Stimulated activated naive CD8-positive, alpha-beta T cell treated with anti-CD3 and anti-CD28 coated beads, Interleukin-15, amount 100 ng/mL, for 72 hours (primary cell): ENCODE measurements around the gene ROS1.

Experiments used
- ATAC-seq: fragments of 150-1000 bp; cut with Tn5 transposase; 2 replicates; pipeline ENCODE4 v1.10.0; 2021; ENCODE audit warnings: mild to moderate bottlenecking, moderate library complexity
- DNase-seq, 2 donors: peaks; one replicate each; pipeline ENCODE4 v3.0.0; 2021 to 2022
- H3K27ac Mint-ChIP-seq, 2 donors: one replicate each; pipeline ENCODE4 v1.8.0; 2022; ENCODE audit warnings: mild to moderate bottlenecking in 2 of 2, mixed read lengths in 2 of 2, moderate library complexity in 2 of 2
- H3K27me3 Mint-ChIP-seq: one replicate; pipeline ENCODE4 v1.8.0; 2022; ENCODE audit warnings: mixed read lengths
- H3K4me1 Mint-ChIP-seq: one replicate; pipeline ENCODE4 v1.8.0; 2022; ENCODE audit warnings: mild to moderate bottlenecking, mixed read lengths
- H3K4me3 Mint-ChIP-seq, 2 donors: one replicate each; pipeline ENCODE4 v1.8.0; 2022; ENCODE audit warnings: mild to moderate bottlenecking in 2 of 2, mixed read lengths in 2 of 2, moderate library complexity in 1 of 2
- H3K9me3 Mint-ChIP-seq, 2 donors: one replicate each; pipeline ENCODE4 v1.8.0; 2022; ENCODE audit warnings: mixed read lengths in 2 of 2

The ROS1 gene

DNA sequence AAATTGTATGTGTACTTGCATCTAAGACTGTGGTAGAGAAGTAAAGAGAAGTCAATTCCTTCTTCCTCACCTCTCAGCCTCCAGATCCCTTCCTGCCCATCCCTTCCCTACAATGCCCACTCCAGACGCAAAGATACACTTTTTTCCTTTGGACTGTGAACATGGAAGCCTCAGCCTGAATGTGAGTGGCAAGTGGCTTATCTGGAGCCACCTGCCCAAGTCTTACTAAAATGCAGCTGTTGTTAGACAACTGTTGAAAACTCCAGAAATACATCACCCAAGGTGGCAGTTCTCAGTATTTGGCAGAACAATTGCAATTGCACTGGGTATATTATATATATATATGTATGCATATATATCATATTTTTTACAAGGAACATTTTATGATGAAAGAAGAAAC is 152.9 kb downstream of the ROS1 start:
- Mint-ChIP-seq H3K9me3 (no peaks in the 10 kb centered on the region), H3K27ac (no peak overlapping the region), H3K27me3 (peaks cover 85% of the 10 kb centered on the region), H3K4me3 (no peak overlapping the region), H3K4me1 (peaks cover 17% of the 10 kb centered on the region)
- ATAC-seq = no peak
- DNase-seq = no peak

DNA sequence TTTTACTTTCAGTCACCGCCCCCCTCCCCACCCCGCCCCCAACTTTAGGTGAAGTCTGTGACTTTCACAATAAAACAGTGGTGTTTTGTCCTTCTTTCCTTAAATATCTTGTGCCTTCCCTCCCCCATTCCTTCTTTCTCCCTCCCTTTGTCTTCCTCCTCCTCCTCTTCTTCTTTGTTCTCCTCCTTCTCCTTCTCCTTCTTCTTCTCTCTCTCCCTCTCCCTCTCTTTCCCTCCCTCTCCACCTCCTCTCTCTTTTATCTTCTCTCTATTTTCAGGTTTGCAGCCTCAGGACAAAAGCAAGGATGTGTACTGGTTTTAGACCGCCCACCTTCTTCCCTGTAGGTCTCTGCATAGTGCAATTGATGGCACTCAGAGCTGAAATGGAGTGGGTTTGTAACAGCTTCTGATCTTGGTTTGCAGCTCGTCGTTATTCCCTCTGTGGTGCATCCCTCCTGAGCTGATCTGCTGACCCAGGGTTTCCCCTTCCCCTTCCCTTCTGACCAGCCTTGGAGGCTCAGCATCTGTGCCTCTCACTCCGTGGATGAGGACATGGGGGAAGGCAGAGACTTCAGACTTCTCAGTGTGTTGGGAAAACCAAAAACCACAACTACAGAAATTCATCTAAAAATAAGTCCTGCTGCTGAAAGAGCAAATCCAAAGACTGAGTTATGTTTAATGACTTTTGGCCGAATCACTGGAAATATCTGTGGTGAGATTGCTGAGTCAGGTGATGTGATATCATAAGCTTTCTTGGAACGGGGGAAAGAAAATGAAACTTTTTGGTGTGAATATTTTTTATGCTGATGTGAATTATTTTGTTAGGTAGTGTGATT is 153.5 kb downstream of the ROS1 start:
- Mint-ChIP-seq H3K4me3 (no peak overlapping the region), H3K9me3 (no peaks in the 10 kb centered on the region), H3K4me1 (peaks cover 17% of the 10 kb centered on the region), H3K27ac (no peak overlapping the region), H3K27me3 (peaks cover 92% of the 10 kb centered on the region)
- DNase-seq (no peak), ATAC-seq (no peak)

DNA sequence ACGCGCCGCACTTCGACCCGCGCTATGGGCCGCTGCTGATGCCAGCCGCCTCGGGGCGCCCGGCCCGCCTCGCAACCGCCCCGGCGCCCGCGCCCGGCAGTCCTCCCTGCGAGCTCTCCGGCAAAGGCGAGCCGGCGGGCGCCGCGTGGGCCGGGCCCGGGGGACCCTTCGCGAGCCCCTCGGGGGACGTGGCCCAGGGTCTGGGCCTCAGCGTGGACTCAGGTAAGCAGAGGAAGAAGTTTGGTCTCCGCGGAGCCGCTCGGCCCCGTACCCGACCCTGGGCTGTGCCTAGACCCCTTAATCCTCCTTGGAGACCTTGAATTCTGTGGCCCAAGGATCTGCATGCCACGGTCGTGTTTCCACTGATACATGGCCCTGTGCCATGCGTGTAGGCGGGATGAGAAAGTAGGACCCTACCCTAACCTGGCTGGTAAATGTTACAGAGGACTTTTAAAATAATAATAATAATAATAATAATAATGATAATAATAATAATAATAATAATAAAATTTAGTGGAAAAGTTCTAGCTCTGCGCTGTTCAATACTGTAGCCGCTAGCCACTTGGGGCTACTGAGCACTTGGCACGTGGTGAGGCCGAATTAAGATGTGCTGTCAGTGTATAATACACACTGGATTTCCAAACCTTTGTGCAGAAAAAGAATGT is 154.8 kb downstream of the ROS1 start:
- Mint-ChIP-seq H3K4me3 (no peak overlapping the region), H3K9me3 (no peaks in the 10 kb centered on the region), H3K27ac (no peak overlapping the region), H3K27me3 (peaks cover 100% of the 10 kb centered on the region), H3K4me1 (peaks cover 22% of the 10 kb centered on the region)
- no peak for DNase-seq
- peak; percentile 8 for ATAC-seq

DNA sequence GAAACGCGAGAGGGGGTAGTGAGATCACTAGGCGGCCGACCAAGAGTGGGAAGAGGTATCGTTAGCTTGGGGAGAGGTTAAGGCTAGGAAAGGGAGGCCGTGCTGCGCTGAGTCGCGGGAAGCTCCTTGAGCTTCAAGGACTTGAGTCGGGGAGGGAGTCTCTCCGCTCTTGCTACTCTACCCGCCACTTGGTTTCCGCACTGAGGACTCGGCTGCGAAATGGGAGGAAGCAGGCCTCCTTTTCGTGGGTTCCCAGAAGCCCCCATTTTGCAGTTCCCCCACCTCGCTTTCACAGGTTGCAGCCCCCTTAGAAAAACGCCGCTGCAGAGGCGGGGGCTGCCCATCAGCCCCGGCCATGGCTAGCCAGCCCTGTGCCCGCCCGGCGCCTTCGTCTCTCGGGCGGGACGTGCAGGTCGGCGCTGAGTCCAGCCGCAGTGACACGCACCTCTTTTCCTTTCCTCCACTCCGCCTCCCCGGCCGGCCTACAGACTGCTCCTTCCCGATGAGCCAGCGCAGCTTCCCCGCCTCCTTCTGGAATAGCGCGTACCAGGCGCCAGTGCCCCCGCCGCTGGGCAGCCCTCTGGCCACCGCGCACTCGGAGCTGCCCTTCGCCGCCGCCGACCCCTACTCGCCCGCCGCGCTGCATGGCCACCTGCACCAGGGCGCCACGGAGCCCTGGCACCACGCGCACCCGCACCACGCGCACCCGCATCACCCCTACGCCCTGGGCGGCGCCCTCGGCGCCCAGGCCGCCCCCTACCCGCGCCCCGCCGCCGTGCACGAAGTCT is 155.5 kb downstream of the ROS1 start:
- Mint-ChIP-seq H3K27ac (no peak overlapping the region), H3K9me3 (no peaks in the 10 kb centered on the region), H3K4me3 (peak overlapping the region; percentile 43 to 61), H3K4me1 (peaks cover 30% of the 10 kb centered on the region), H3K27me3 (peaks cover 100% of the 10 kb centered on the region)
- peak; percentile 47 for ATAC-seq
- no peak for DNase-seq

DNA sequence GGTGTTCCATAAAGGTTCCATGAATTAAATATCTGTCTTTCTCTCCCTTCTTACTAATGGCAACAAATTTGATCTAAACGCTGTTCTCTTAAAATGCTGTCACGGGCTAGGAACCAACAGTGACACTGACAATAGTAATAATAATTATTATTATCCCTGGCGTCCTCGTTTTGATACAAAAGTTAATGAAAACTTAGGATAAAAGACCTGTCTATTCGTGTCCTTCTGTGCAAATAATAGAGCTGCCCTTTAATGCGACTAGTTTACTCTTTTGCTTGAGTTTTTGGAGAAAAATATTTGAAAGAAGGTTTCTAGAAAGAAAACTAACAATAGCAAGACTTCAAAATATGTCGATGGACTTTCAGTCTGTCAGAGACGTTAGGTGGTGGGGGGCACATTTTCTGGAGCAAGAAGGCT is 156.1 kb downstream of the ROS1 start:
- H3K27me3 Mint-ChIP-seq = peaks cover 100% of the 10 kb centered on the region
- no peaks in the 10 kb centered on the region for H3K9me3 Mint-ChIP-seq
- peak overlapping the region in 1 of 2 donors; percentile 17 for H3K4me3 Mint-ChIP-seq
- no peak overlapping the region for H3K27ac Mint-ChIP-seq
- no peak for ATAC-seq
- peaks cover 36% of the 10 kb centered on the region for H3K4me1 Mint-ChIP-seq
- DNase-seq = no peak

DNA sequence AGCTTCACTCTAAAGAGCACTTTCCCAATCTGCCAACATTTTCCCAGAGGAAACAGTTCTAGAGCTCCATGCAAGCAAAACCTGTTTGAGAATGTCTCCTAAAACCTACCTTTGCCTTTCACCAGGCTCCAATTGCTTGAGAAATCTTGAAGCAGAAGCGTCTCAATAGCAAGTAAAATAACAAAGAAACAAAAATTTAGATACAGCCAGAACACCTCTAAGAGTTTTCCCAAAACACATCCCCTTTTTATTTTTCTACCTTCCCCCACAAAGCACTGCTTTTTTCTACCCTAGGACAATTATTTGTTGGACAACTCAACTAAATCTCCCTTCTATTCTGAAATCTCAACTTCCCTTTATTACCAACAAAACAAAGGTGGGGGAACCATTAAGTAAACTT is 156.8 kb downstream of the ROS1 start:
- H3K9me3 Mint-ChIP-seq = no peaks in the 10 kb centered on the region
- H3K4me1 Mint-ChIP-seq = peaks cover 43% of the 10 kb centered on the region
- peaks cover 100% of the 10 kb centered on the region for H3K27me3 Mint-ChIP-seq
- no peak overlapping the region for H3K27ac Mint-ChIP-seq
- no peak for DNase-seq
- H3K4me3 Mint-ChIP-seq = no peak overlapping the region
- no peak for ATAC-seq

DNA sequence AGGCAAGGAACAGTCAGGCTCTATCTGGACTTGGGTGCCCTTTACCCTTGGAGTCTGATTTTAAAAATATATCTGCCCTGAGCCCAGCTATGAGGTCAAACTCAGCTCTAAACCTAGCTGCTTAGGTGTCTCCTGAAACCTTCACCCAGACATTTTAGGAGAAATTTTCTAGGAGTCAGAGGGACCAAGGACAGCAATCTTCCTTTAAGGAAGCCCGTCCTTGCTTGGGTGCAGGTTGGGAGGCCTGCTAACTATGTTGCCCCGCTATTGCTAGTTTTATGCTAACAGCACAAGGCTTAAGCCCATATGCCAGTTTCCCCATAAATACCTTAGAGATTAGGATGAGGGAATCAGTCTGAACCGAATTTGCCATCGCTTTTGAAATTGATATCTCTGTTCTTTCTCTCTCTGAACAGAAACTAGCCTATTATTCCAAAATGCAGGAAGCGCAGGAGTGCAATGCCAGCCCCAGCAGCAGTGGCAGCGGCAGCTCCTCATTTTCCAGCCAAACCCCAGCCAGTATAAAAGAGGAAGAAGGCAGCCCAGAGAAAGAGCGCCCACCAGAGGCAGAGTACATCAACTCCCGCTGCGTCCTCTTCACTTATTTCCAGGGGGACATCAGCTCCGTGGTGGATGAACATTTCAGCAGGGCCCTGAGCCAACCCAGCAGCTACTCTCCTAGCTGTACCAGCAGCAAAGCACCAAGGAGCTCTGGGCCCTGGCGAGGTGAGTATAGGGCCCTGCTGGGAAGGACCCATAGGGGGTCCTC is 157.8 kb downstream of the ROS1 start:
- no peak for ATAC-seq
- peaks cover 100% of the 10 kb centered on the region for H3K27me3 Mint-ChIP-seq
- no peak overlapping the region for H3K27ac Mint-ChIP-seq
- DNase-seq = no peak
- peaks cover 0 to under 1% of the 10 kb centered on the region in 2 donors for H3K9me3 Mint-ChIP-seq
- H3K4me1 Mint-ChIP-seq = peaks cover 43% of the 10 kb centered on the region
- no peak overlapping the region for H3K4me3 Mint-ChIP-seq

DNA sequence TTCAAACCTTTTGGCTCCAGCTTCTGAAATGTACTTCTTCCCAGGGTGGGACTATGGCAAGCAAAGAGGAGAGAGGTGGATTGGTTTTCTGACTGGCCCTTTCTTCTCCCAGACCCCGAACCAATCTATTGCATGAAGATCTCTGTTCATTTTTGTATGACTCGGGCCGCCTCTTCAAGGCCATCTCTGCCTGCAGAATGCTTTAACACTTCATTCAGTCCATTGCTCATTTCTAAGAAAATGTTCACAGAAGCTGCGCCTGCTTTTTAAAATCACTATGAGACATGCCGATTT is 158.7 kb downstream of the ROS1 start:
- Mint-ChIP-seq H3K27ac (no peak overlapping the region), H3K4me3 (no peak overlapping the region), H3K4me1 (peaks cover 35% of the 10 kb centered on the region), H3K9me3 (peaks cover 0 to 4% of the 10 kb centered on the region in 2 donors), H3K27me3 (peaks cover 100% of the 10 kb centered on the region)
- ATAC-seq = no peak
- no peak for DNase-seq

DNA sequence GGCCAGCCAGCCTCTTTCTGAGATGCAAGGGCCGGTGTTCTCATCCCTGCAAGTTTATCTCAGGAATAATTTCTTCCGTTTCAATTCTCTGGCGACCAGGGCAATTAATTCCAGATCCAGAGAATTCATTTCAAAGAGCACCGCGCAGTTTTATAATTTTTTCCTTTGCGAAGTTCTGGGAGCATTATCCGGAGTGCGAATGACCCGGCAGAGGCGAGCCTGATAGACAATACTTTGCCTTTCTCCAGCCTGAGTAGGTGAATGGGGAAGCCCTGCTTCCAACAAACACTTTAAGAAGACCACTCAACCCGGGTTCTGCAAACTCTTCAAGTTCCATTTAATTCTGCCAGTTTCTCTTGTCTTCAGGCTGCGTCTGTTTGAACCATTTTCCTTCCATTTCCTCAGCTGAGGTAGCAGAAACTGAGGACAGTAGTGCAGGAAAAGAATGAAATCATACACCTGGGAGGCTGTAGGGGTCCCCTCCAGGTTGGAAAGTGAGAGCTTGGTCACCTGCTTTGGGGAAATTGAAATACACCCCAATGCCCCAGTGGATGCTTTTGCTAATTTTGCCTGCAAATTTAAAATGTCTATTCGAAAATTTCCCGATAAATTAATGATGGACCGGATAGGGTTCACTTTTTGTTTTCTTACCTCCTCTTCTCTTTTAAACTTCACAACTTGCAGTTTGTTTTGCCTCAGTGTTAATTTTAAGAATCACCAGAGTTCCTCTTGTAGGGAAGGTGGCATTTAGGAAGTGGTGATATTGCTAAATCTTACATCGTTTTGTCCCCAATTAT is 159.3 kb downstream of the ROS1 start:
- ATAC-seq = no peak
- no peak overlapping the region for H3K27ac Mint-ChIP-seq
- peaks cover 0 to 4% of the 10 kb centered on the region in 2 donors for H3K9me3 Mint-ChIP-seq
- no peak for DNase-seq
- H3K4me1 Mint-ChIP-seq = peaks cover 32% of the 10 kb centered on the region
- peaks cover 100% of the 10 kb centered on the region for H3K27me3 Mint-ChIP-seq
- peak overlapping the region; percentile 18 to 60 for H3K4me3 Mint-ChIP-seq

DNA sequence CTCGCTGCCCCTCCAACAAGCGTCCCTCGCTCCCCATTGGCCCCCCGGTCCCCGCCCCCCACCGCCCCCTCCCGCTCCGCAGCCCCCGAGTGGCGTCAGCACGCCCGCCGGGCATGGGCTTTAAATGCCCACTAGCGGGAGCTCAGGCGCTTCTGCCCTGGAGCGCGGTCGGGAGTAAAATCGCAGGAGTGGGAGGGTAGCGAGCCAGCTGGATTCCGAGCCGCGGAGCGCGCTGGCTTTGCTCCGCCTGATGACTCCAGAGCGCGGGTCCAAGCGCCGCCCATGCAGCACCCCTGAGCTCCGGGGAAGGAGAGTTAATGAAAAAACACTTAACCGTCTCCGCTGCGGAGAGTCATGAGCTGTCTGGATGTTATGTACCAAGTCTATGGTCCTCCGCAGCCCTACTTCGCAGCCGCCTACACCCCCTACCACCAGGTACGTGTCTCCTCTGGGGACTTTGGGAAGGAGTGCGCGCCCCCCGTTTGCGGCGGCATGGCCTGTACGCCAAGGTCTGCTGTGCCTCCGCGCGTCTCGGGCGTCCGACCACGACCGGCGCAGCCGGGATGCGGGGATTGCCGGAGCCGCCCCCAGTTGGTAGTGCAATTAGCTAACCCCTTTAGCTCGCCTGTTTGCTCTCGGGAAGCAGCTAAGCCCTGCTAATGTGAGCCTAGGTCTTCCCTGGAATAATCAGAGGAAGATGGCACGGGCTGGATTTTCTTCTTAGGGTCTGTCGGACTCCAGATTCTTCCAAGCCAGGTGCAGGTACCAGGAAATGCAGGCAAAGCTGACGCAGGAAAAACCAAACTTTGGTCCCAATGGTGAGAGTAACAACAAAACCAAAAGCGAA is 160.1 kb downstream of the ROS1 start, which contains the start of gene VGLL2:
Gene VGLL2, plus strand, starts transcription at position 149 of the 847 bp plus-strand sequence. Its CDS starts 206 bp downstream, at position 355.
- Mint-ChIP-seq H3K4me1 (peaks cover 32% of the 10 kb centered on the region), H3K27ac (no peak within 1 kb of the TSS), H3K4me3 (peak within 1 kb of the TSS; percentile 65 to 70), H3K27me3 (peaks cover 94% of the 10 kb centered on the region), H3K9me3 (peaks cover 0 to 4% of the 10 kb centered on the region in 2 donors)
- peak; percentile 12 to 13 for DNase-seq
- ATAC-seq = peak; percentile 34

DNA sequence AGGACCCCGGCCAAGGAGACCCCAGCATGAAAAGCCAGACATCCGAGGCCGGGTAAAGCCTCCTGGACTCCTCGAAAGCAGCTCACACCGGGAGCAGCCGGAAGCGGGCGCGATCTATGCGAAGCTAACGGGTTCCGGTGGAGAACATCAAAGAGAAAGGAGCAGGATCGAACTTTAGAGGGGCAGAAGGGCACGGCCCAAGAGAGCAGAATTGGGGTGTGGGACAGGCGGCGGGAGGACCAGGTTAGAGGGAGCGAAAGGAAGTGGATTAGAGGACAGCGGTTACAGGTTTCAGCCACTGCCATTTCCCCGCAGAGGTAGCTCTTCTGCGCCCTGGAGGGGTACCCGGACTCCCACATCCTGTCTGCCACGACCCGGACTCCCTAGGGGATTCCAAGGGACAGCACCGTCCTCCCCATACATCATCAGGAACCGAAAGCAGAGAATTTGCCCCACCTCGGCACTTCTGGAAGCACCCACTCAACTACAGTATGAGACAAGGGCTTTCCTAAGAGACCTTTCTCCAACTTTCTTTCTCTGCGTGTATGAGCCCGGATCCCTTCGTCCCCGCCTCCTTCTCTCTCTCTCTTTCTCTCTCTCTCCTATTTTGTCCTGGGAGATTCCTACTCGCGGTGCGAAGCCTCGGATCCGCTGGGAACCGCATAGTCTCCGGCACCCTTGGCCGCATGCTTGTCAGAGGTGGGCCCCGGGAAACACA is 160.9 kb downstream of the ROS1 start:
- Mint-ChIP-seq H3K4me3 (peak overlapping the region; percentile 65 to 70), H3K9me3 (peaks cover 0 to 4% of the 10 kb centered on the region in 2 donors), H3K4me1 (peaks cover 27% of the 10 kb centered on the region), H3K27me3 (peaks cover 86% of the 10 kb centered on the region), H3K27ac (no peak overlapping the region)
- ATAC-seq = peak; percentile 86
- peak; percentile 13 to 63 for DNase-seq

DNA sequence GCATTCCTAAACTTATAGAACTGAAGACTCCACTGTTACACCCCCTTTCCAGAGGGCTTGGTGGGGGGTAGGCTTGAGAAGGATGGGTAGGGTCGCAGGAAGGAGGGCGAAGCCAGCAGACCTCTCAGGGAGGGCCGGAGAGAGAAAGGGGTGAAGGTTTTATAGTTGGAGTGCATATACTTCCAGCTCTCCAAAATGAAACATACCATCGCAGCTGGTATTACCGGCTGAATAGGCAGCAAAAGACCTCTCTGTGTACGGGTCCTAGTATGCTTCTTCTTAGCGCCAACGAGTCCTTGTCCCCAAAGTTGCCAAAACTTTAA is 161.4 kb downstream of the ROS1 start:
- Mint-ChIP-seq H3K27me3 (peaks cover 81% of the 10 kb centered on the region), H3K4me1 (peaks cover 26% of the 10 kb centered on the region), H3K27ac (no peak overlapping the region), H3K9me3 (peaks cover 0 to 4% of the 10 kb centered on the region in 2 donors), H3K4me3 (peak overlapping the region; percentile 65 to 70)
- peak; percentile 40 for ATAC-seq
- DNase-seq = no peak

DNA sequence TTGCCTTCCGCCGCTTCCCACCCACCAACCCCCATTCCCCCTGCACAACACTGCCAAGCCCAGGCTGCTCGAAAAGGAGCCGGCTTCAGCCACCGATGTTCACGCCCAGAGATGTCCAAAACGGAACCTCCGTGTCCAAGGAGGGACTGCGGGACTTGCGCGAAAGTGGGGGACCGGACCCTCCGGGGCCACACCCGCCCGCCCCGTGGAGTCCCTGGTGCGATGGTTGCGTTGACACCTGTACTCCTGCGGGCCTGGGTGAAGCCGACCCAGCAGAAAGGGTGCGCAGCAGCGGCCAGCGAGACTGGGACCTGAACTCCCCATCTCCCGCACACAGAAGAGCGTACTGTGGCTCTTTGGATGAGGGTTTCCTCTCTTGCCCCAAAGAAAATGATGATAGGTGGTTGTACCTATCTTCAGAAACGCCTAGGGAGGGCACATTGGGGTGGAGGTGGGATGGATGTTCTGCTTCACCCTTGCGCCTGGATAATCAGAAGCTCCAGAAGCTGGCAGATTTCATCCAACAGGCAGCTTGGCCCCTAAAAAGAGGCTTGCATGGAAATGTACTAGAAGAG is 162.3 kb downstream of the ROS1 start:
- ATAC-seq (no peak), DNase-seq (no peak)

More for the DNA sequence above, 162.3 kb downstream of the ROS1 start:
- Mint-ChIP-seq H3K9me3 (peaks cover 0 to 4% of the 10 kb centered on the region in 2 donors), H3K4me1 (peaks cover 26% of the 10 kb centered on the region), H3K27me3 (peaks cover 72% of the 10 kb centered on the region), H3K27ac (no peak overlapping the region), H3K4me3 (no peak overlapping the region)
